ENCODE data around the gene CD48.

DNA sequence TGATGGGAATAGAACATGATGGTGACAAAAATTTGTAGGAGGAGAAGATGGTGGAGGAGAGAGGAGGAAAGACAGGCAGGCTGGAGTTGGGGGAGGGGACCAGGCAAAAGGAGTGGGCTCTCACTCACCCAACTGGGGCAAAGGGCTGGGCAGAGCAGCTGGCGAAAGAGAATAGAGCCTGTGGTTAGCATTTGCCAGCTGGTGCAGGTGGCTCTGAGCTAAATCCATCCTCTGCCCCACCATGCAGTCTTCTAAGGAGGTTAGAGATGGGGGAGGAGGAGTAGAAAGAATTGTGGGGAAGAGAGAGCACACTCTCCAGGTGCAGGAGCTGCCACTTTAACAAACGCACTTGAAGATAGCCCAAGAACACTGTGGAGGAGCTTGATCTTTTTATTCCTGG, 37.2 kb downstream of the CD48 start:
- TF ChIP-seq, protein P1, sequence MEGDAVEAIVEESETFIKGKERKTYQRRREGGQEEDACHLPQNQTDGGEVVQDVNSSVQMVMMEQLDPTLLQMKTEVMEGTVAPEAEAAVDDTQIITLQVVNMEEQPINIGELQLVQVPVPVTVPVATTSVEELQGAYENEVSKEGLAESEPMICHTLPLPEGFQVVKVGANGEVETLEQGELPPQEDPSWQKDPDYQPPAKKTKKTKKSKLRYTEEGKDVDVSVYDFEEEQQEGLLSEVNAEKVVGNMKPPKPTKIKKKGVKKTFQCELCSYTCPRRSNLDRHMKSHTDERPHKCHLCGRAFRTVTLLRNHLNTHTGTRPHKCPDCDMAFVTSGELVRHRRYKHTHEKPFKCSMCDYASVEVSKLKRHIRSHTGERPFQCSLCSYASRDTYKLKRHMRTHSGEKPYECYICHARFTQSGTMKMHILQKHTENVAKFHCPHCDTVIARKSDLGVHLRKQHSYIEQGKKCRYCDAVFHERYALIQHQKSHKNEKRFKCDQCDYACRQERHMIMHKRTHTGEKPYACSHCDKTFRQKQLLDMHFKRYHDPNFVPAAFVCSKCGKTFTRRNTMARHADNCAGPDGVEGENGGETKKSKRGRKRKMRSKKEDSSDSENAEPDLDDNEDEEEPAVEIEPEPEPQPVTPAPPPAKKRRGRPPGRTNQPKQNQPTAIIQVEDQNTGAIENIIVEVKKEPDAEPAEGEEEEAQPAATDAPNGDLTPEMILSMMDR (IDR thresholded peaks at IDR 0.05; ENCODE audit: borderline replicate concordance, extremely low read depth, low read length, poor library complexity, severe bottlenecking) = no peak
- TF ChIP-seq EZH2 (IDR thresholded peaks at IDR 0.05; ENCODE audit: borderline replicate concordance, low read depth, low read length, severe bottlenecking) = no peak

Data from DND-41 (cell line).